GM19193 (cell line): ENCODE results near the gene OLFM2.

Source experiments
- POLR2A ChIP-seq: IDR thresholded peaks from 4 replicates; pipeline ENCODE4 v1.6.1; 2011; ENCODE audit not compliant: insufficient read depth, insufficient read length; ENCODE audit errors: extremely low read depth

The OLFM2 gene

DNA sequence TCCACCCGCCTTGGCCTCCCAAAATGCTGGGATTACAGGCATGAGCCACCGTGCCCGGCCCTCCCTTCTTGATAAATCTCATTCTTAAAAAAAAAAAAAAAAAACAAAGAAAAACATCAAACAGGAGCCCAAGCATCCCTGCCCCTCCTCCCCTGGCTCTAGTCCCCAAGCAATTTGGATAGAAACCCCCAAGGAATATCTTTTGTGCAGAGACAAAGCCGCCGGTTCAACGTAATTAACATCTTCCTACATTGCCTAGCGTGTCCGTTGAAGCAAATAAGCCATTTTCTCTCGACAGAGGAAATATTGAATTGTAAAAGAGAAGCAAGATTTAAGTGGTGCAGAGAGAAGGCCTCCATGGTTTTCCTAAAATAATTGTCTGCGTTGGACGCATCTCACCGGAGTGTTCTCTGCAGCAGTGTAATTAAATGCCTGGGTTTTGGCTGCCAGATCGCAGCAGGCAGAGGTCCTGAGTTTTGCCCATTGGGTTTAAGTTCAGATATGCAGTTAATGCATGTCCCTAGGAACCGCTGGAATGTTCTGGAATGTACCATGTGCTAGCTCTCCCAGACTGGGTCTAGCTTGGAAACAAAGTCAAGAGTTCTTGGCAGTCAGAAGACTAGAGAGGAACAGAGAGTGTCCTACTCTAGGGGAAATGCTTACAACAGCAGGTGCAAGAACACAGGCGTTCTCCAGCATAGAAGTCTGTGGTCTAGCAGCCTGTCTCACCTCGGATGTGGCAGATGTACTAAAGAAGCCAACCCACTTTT is 70.4 kb downstream of the OLFM2 start:
- no peak for TF ChIP-seq POLR2A

DNA sequence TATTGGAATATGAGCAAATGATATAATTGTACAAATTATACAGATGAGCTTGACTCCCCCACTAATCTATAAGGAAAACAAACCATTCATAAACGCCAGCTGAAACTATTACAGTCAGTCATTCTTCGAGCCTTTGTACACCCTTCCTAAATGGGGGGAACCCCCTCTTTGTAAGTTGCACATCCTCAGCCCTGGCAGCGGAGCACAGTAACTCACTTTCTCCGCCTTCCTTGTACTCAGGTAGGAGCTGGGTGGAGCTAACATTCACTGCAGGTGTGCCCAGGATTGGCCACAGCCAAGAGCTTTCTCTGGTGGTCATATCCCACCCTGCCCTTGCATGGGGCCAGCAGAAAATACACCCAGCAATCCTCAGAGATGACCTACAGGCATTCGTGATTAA is 72.6 kb downstream of the OLFM2 start:
- no peak for TF ChIP-seq POLR2A

DNA sequence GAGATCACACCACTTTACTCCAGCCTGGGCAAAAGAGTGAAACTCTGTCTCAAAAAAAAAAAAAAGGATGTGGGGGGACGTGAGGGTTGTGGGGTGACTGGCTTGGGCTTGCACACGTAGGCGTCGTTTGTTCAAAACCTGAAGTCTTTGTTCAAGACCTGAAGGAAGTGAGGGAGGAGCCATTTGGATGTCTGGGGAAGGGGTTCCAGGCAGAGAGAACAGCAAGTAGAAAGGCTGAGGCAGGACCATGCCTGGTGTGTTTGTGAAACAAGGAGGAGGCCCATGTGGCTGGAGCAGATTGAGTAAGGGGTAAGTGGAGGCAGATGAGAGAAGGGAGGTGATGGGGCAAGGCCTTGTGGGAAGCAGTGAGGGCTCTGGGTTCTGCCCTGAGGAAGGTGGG is 73.4 kb downstream of the OLFM2 start:
- TF ChIP-seq POLR2A: no peak

DNA sequence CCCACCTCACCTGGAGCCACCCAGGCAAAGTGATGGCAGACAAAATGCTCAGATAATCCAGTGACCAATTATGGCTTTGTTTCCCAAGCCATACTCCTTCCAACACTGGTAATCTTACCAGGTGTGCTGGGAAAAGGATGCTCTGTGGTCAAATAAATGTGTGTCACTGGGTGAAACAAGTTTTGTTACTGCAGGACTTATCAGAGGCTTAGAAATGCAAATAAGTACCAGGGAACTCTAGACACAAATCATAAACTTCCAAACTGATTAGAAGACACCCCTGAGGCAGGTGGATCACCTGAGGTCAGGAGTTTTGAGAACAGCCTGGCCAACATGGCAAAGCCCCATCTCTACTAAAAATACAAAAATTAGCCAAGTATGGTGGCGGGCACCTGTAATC is 74.8 kb downstream of the OLFM2 start:
- TF ChIP-seq POLR2A: no peak

DNA sequence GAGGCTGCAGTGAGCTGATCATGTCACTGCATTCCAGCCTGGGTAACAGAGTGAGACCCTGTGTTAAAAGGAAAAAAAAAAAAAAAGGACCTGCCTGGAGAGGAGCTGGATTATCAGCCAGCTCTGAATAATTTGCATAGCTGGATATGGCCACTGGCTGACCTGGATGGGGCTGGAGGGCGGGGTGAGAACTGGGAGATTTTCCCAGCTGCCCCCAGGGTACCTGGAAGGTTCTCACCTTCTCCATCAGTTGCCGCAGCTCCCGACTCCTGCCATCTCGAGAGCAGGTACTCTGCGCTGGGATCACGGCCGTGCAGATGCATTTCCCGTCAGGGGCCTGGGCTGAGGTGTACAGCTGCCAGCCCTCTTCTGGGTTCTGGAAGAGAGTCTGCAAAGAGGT is 75.9 kb downstream of the OLFM2 start:
- no peak for TF ChIP-seq POLR2A

DNA sequence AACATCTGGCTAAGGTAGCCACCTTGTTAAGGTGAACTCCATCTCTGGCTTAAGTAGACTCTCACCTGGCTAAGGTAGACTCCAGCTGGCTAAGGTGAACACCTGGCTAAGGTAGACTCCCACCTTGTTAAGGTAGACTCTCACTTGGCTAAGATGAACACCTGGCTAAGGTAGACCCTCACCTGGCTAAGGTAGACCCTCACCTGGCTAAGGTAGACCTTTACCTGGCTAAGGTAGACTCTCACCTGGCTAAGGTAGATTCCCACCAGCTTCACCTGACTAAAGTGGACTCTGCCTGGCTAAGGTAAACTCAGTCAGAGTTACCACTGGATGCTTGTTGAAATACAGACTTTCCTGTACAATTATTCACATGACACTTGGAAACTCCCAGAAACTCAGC is 77.5 kb downstream of the OLFM2 start:
- TF ChIP-seq POLR2A: no peak

DNA sequence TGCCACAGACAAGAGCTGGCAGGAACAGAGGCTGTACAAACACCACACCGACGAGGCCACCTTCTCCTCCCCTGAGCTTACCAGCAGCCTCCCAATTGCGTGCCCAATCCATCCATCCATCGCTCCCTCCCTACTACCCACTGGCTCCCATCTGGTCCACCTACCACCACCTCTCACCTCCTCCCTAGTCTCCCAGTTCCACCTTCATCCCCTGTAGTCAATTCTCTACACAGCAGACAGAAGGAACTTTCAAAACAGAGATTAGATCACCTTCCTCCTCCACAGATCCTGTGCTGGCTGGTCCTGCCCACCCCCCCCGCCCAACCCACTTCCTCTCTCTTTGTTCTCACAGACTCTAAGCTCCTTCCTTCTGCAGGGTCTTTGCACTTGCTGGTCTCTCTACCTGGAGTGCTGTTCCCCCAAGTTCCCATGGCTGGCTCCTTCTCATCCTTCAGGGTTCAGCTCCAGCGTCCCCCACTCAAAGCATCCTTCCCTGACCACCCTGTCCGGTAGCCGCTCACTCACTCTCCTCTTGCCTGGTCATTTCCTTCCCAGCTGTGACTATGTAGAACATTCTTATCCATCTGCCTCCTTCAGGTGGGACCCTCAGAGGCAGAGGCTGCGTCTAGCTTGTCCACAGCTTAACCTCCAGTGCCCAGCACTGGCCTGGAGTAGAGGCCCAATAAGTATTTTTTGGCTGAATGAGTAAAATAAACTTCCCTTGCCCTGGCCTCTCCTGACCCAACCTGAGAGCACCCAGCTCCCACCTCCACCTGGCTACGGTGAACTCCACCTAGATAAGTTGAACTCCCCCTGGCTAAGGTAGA is 78.2 kb downstream of the OLFM2 start:
- no peak for TF ChIP-seq POLR2A

DNA sequence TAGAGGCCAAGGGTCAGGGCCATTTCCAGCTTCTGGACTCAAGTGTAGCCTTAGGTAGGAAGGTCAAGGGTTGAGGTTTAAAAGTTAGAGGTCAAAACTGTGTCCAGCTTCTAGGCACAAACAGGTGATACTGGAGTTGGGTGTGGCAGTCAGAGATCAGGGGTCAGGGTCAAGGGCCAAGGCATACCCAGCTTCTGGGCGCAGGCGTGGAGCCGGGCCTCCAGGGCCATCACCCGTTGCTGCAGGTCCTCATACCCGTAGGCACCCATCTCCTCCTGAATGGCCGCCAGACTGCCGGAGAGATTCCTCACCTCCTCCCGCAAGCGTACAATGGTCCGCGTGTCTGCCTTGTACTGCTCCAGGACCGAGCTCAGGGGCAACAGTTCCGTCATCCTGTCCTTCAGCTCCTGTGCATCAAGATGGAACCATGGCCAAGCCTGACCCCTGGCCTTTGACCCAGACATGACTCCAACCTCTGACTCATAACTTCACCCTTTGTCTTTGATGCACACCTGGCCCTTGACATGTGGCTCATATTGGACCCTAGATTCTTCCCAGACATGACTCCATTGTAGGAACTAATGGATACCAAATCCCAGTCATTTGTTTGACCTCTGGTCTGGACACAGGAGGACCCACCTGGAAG is 79.1 kb downstream of the OLFM2 start:
- no peak for TF ChIP-seq POLR2A

DNA sequence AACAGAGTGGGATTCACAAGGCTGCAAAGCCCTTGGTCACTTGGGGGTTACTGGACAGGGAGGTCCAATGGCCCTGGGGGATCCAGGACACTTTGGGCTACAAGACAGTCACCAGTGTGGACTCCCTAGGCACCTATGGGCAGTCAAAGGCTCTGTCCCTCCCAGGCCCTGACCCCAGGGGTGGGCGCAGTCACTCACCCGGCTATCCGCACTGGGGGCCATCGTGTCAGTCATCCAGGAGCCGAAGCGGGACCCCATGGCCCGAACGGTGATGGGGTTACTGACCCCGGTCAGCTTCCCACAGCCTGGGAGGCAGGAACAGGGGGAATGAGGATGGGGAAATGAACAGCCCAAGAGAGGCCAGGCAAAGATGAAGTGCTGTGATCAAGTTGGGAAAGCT is 79.7 kb downstream of the OLFM2 start:
- no peak for TF ChIP-seq POLR2A

DNA sequence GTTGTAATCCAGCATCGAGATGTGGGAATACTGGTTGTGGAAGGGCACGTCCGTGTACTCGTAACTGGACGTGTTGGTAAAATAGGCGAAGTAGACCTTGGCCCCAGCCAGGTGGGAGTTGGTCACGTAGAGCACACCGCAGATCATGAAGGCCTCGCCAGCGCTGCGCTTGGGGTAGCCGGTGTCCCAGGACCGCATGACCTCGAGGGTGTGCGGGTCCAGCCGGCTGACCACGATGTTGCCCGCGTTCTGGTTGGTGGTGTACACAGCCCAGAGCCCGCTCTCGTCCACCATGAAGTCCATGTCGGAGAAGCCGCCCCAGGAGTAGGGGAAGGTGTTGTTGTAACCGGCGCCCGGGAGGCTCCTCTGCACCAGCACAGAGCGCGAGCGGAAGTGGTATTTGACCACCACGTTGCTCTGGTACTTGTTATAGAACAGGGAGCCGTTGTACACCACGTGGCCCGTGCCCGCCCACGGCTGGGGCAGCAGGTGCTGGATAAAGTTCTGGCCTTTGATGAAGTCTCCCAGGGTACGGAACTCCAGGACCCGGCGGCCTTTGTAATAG is 82.0 kb downstream of the OLFM2 start:
- no peak for TF ChIP-seq POLR2A

DNA sequence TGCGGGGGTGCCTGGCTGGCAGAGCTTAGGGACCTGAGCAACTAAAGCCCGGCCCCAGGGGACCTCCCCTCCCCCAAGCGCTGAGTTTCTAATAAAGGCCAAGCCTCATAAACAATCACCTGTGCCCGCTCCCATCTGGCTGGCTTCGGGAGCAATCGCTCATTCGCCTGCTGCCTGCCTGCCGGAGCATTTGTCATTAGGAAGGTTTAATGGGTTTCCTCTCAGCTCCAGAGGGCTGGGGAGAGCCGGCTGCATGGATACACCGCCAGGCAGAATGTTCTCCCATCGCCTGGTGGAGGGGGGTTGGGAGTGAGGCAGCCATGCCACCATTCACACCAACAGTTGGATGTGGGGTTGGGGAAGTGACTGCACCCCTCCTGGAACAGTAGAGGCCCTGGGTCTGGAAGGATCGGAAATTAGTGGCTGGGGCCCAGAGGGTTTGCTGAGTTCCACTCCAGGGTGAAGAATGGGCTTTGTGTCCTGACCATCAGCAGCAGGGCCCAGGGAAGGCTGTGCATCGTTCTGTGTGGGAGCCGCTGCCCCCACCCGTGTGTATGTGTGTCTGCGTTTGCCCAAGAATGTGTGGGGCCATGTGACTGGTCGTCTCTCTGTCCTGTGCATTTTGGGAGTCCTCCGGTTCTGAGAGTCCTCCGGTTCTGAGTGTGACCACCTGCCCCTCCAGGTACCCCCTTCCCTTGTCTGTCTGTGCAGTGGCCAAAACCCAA is 85.9 kb downstream of the OLFM2 start:
- TF ChIP-seq POLR2A: no peak

DNA sequence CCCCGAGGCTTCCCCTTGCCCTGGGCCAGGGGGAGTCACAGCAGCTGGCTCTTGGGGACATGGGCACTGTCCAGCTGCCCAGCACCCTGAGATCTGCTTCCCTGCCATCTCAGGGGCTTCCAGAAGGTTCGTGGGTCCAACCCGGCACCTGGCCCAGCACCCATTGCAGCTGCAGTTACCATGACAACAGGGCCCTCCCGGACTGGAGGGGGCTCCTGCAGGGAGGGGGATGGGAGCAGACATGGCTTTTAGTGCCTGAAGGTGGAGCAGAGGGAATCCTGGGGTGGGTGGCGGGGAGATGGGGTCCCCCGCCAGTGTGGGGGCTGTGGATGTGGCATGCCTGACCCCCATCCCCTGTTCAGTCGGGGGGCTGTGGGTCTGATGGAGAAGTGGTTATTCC is 86.5 kb downstream of the OLFM2 start:
- no peak for TF ChIP-seq POLR2A

DNA sequence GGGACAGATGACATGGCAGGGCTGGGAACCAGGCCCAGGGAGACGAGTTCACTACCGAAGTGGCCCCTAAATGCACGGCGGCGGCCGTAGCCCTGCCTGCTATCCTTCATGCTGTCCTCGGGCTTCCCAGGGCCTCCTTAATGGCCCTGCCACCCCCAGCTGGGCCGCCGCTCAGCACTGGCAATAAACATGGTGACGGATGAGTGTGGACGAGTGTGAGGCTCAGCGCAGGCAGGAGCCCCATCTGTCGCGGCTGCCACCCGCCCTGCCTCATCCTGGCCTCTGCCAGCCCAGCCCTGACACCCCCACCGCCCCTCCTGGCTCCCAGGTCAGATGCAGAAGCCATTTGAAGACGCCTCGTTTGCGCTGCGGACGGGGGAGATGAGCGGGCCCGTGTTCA is 87.6 kb downstream of the OLFM2 start:
- TF ChIP-seq POLR2A: no peak

DNA sequence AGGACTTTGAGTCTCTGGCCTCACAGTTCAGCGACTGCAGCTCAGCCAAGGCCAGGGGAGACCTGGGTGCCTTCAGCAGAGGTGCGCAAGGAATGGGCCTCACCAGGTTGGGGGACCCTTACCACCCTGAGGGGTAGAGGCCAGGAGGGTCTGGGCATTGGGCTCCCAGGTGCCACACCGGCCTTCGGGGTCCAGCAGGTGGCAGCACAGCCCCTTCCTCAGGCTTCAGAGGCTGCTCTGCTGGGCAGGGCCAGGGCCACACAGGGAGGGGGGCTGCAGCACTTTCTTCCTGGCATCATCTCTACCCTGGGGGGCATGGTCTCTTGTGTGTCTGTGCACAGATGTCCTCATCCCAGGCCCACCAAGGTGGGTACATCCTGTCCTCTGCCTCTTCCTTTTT is 88.3 kb downstream of the OLFM2 start:
- TF ChIP-seq POLR2A: no peak
